ENCODE results near the gene TEAD2.
"Not testable (repeated sequence)": the region's sequence is repeated elsewhere in the genome, so short reads cannot be mapped to it uniquely, and the experiment has no call there.

The TEAD2 gene

DNA sequence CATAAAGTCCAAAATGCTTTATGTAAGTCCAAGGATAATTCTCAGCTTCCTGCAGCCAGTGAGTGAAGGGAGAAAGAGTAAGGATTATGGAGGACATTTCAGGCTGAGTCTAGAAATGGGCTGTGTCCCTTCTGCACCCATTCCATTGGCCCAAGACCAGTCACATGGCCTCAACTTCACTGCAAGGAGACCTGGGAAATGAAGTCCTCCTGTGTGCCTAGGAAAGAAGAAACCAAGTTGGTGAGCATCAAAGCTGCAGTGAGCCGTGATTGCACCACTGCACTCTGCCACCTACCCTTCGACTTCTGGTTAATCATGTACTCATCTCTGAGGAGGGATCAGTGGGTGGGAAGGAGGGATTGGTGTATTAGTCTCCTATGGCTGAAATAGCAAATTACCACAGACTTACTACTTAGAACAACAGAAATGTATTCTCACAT is 30.6 kb downstream of the TEAD2 start:
- no peak overlapping the region for H3K27ac ChIP-seq (ENCODE audit: insufficient read depth in 1 of 2, low read depth in 1 of 2, low read length in 2 of 2, poor library complexity in 1 of 2, severe bottlenecking in 2 of 2)
- POLR2A ChIA-PET, result no interaction called here
- no peaks in the 10 kb centered on the region for H3K27me3 ChIP-seq (replicated peaks in 2 of 5; ENCODE audit: control insufficient read depth in 4 of 5, insufficient read depth in 5 of 5, low read length in 4 of 5)
- no peaks in the 10 kb centered on the region for H3K9me3 ChIP-seq (ENCODE audit: control extremely low read depth in 1 of 5, control insufficient read depth in 4 of 5, insufficient read depth in 2 of 5, low read depth in 1 of 5, low read length in 4 of 5)
- peak; percentile 50 to 72 (median 67) for DNase-seq
- WGBS (ENCODE audit: insufficient coverage), result no CpG with 5 or more reads among the region's 2 CpGs
- H3K4me3 ChIP-seq (ENCODE audit: control insufficient read depth in 1 of 7, extremely low read depth in 1 of 7, insufficient read depth in 4 of 7, low read depth in 2 of 7, low read length in 6 of 7), result no peak overlapping the region
- H3K4me1 ChIP-seq (ENCODE audit: control extremely low read depth in 1 of 4, control insufficient read depth in 4 of 4, insufficient read depth in 4 of 4, low read length in 3 of 4), result peaks cover 2 to 49% (median 38%) of the 10 kb centered on the region in 4 experiments
- peaks cover 0 to 2% (median under 1%) of the 10 kb centered on the region in 4 experiments for H3K36me3 ChIP-seq (ENCODE audit: control insufficient read depth in 4 of 4, insufficient read depth in 4 of 4, low read length in 3 of 4)
- CTCF ChIA-PET, result interaction anchor here (1.0 kb wide), 1 partner anchor 138 kb away, joined by 5 read pairs; no protein-coding TSS in a partner anchor

GRCh38 chr19:49331187-49331586 is 31.0 kb downstream of the TEAD2 start:
- H3K36me3 ChIP-seq (ENCODE audit: control insufficient read depth in 4 of 4, insufficient read depth in 4 of 4, low read length in 3 of 4); DNase-seq; H3K4me3 ChIP-seq (ENCODE audit: control insufficient read depth in 1 of 7, extremely low read depth in 1 of 7, insufficient read depth in 4 of 7, low read depth in 2 of 7, low read length in 6 of 7); H3K9me3 ChIP-seq (ENCODE audit: control extremely low read depth in 1 of 5, control insufficient read depth in 4 of 5, insufficient read depth in 2 of 5, low read depth in 1 of 5, low read length in 4 of 5); POLR2A ChIA-PET; H3K27me3 ChIP-seq (replicated peaks in 2 of 5; ENCODE audit: control insufficient read depth in 4 of 5, insufficient read depth in 5 of 5, low read length in 4 of 5); H3K27ac ChIP-seq (ENCODE audit: insufficient read depth in 1 of 2, low read depth in 1 of 2, low read length in 2 of 2, poor library complexity in 1 of 2, severe bottlenecking in 2 of 2): not testable (repeated sequence)
- H3K4me1 ChIP-seq (ENCODE audit: control extremely low read depth in 1 of 4, control insufficient read depth in 4 of 4, insufficient read depth in 4 of 4, low read length in 3 of 4), result peaks cover 2 to 44% (median 34%) of the 10 kb centered on the region in 4 experiments
- WGBS (ENCODE audit: insufficient coverage), result 100% methylated on average over 1 of the region's 4 CpGs
- CTCF ChIA-PET, result interaction anchor here (1.0 kb wide), 1 partner anchor 139 kb away, joined by 5 read pairs; no protein-coding TSS in a partner anchor

GRCh38 chr19:49328741-49329140 is 33.5 kb downstream of the TEAD2 start:
- Histone ChIP-seq H3K27me3 (replicated peaks in 2 of 5; ENCODE audit: control insufficient read depth in 4 of 5, insufficient read depth in 5 of 5, low read length in 4 of 5) (no peaks in the 10 kb centered on the region), H3K27ac (ENCODE audit: insufficient read depth in 1 of 2, low read depth in 1 of 2, low read length in 2 of 2, poor library complexity in 1 of 2, severe bottlenecking in 2 of 2) (no peak overlapping the region), H3K4me3 (ENCODE audit: control insufficient read depth in 1 of 7, extremely low read depth in 1 of 7, insufficient read depth in 4 of 7, low read depth in 2 of 7, low read length in 6 of 7) (no peak overlapping the region), H3K4me1 (ENCODE audit: control extremely low read depth in 1 of 4, control insufficient read depth in 4 of 4, insufficient read depth in 4 of 4, low read length in 3 of 4) (peaks cover 2 to 20% (median 14%) of the 10 kb centered on the region in 4 experiments), H3K36me3 (ENCODE audit: control insufficient read depth in 4 of 4, insufficient read depth in 4 of 4, low read length in 3 of 4) (no peaks in the 10 kb centered on the region), H3K9me3 (ENCODE audit: control extremely low read depth in 1 of 5, control insufficient read depth in 4 of 5, insufficient read depth in 2 of 5, low read depth in 1 of 5, low read length in 4 of 5) (no peaks in the 10 kb centered on the region)
- 100% methylated on average over 2 of the region's 2 CpGs for WGBS (ENCODE audit: insufficient coverage)
- DNase-seq, result no peak
- POLR2A ChIA-PET, result interaction anchor here (0.6 kb wide), 1 partner anchor 327 kb away, joined by 5 read pairs; no protein-coding TSS in a partner anchor
- CTCF ChIA-PET, result interaction anchor here (1.4 to 1.8 kb wide), 2 partner anchors 22 to 27 kb away, joined by 3 to 10 read pairs; no protein-coding TSS in a partner anchor

DNA sequence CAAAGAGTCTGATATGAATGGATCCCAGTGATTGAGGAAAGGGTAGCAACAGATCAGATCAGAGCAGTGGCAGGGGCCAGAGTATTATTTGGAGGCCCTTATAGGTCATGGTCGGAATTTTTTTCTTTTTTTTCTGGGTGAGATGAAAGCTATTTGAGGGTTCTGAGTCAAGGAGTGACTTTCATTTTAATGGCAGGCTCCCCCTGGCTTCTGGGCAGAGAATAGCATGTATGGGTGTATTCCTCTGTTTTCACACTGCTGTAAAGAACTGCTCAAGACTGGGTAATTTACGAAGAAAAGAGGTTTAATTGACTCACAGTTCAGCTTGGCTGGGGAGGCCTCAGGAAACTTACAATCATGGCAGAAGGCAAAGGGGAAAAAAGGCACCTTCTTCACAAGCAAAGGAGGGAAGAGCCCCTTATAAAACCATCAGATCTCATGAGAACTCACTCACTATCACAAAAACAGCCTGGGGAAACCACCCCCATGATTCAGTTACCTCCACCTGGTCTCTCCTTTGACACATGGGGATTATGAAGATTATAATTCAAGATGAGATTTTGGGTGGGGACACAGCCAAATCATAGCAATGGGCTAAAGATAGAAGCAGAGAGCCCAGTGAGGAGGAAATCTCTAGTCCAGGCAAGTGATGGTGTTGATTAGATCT is 34.2 kb downstream of the TEAD2 start:
- 60% methylated on average over 1 of the region's 2 CpGs for WGBS (ENCODE audit: insufficient coverage)
- Histone ChIP-seq H3K36me3 (ENCODE audit: control insufficient read depth in 4 of 4, insufficient read depth in 4 of 4, low read length in 3 of 4) (no peaks in the 10 kb centered on the region), H3K4me1 (ENCODE audit: control extremely low read depth in 1 of 4, control insufficient read depth in 4 of 4, insufficient read depth in 4 of 4, low read length in 3 of 4) (peaks cover 2 to 13% (median 7%) of the 10 kb centered on the region in 4 experiments), H3K27ac (ENCODE audit: insufficient read depth in 1 of 2, low read depth in 1 of 2, low read length in 2 of 2, poor library complexity in 1 of 2, severe bottlenecking in 2 of 2) (no peak overlapping the region), H3K27me3 (replicated peaks in 2 of 5; ENCODE audit: control insufficient read depth in 4 of 5, insufficient read depth in 5 of 5, low read length in 4 of 5) (no peaks in the 10 kb centered on the region), H3K4me3 (ENCODE audit: control insufficient read depth in 1 of 7, extremely low read depth in 1 of 7, insufficient read depth in 4 of 7, low read depth in 2 of 7, low read length in 6 of 7) (no peak overlapping the region), H3K9me3 (ENCODE audit: control extremely low read depth in 1 of 5, control insufficient read depth in 4 of 5, insufficient read depth in 2 of 5, low read depth in 1 of 5, low read length in 4 of 5) (no peaks in the 10 kb centered on the region)
- CTCF ChIA-PET, result interaction anchor here (0.7 to 1.8 kb wide), 4 partner anchors 12 to 26 kb away, joined by 3 to 10 read pairs (median 3); no protein-coding TSS in a partner anchor
- peak; percentile 48 to 74 (median 71) for DNase-seq
- POLR2A ChIA-PET, result interaction anchor here (0.7 kb wide), 1 partner anchor 732 kb away, joined by 3 read pairs; no protein-coding TSS in a partner anchor

DNA sequence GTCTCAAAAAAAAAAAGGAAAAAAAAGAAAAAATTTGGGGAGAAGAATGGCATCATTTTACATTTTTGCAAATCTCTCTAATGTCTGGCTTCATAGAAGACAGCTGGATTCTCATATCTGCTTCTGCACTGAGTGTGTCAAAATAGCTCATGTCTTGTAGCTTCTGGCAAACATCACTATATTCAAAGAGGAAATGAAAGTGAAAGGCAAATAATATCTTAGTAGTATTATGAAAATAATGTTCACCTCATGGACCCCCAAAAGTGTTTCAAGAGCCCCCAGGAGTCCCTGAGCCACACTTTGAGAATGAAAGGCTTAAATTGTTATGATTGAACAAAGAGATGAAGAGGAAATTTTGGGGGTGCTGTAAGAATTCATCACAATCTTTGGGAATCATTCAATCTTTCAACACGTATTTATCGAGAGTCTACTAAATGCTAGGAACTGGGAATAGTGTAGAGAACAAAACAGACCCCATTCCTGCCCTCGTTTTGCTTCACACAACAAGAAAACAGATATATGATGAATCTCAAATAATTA is 36.0 kb downstream of the TEAD2 start:
- peak in 1 of 3 donors; percentile 29 for DNase-seq
- Histone ChIP-seq H3K27me3 (replicated peaks in 2 of 5; ENCODE audit: control insufficient read depth in 4 of 5, insufficient read depth in 5 of 5, low read length in 4 of 5) (no peaks in the 10 kb centered on the region), H3K27ac (ENCODE audit: insufficient read depth in 1 of 2, low read depth in 1 of 2, low read length in 2 of 2, poor library complexity in 1 of 2, severe bottlenecking in 2 of 2) (no peak overlapping the region), H3K9me3 (ENCODE audit: control extremely low read depth in 1 of 5, control insufficient read depth in 4 of 5, insufficient read depth in 2 of 5, low read depth in 1 of 5, low read length in 4 of 5) (peaks cover 0 to 3% (median 0%) of the 10 kb centered on the region in 5 experiments), H3K36me3 (ENCODE audit: control insufficient read depth in 4 of 4, insufficient read depth in 4 of 4, low read length in 3 of 4) (no peaks in the 10 kb centered on the region), H3K4me3 (ENCODE audit: control insufficient read depth in 1 of 7, extremely low read depth in 1 of 7, insufficient read depth in 4 of 7, low read depth in 2 of 7, low read length in 6 of 7) (no peak overlapping the region), H3K4me1 (ENCODE audit: control extremely low read depth in 1 of 4, control insufficient read depth in 4 of 4, insufficient read depth in 4 of 4, low read length in 3 of 4) (no peaks in the 10 kb centered on the region)
- WGBS (ENCODE audit: insufficient coverage), result no CpG with 5 or more reads among the region's 3 CpGs
- CTCF ChIA-PET, result interaction anchor here (0.7 to 0.8 kb wide), 2 partner anchors 25 to 30 kb away, joined by 4 read pairs; no protein-coding TSS in a partner anchor
- POLR2A ChIA-PET, result no interaction called here

- WGBS (ENCODE audit: insufficient coverage), result 100% methylated on average over 7 of the region's 13 CpGs
- DNase-seq; H3K4me3 ChIP-seq (ENCODE audit: control insufficient read depth in 1 of 7, extremely low read depth in 1 of 7, insufficient read depth in 4 of 7, low read depth in 2 of 7, low read length in 6 of 7); H3K9me3 ChIP-seq (ENCODE audit: control extremely low read depth in 1 of 5, control insufficient read depth in 4 of 5, insufficient read depth in 2 of 5, low read depth in 1 of 5, low read length in 4 of 5); H3K27ac ChIP-seq (ENCODE audit: insufficient read depth in 1 of 2, low read depth in 1 of 2, low read length in 2 of 2, poor library complexity in 1 of 2, severe bottlenecking in 2 of 2); H3K27me3 ChIP-seq (replicated peaks in 2 of 5; ENCODE audit: control insufficient read depth in 4 of 5, insufficient read depth in 5 of 5, low read length in 4 of 5); POLR2A ChIA-PET; H3K36me3 ChIP-seq (ENCODE audit: control insufficient read depth in 4 of 4, insufficient read depth in 4 of 4, low read length in 3 of 4); H3K4me1 ChIP-seq (ENCODE audit: control extremely low read depth in 1 of 4, control insufficient read depth in 4 of 4, insufficient read depth in 4 of 4, low read length in 3 of 4): not testable (repeated sequence)
- CTCF ChIA-PET, result interaction anchor here (0.7 to 1.7 kb wide), 3 partner anchors 8 to 30 kb away, joined by 4 to 5 read pairs (median 4); no protein-coding TSS in a partner anchor
Measured at GRCh38 chr19:49325756-49326155, 36.5 kb downstream of the TEAD2 start.

Data from common myeloid progenitor, CD34-positive (primary cell).